PFSK-1 (cell line): ENCODE results near the gene NUCB1.

ENCODE experiments used
- FOXP2 ChIP-seq: optimal IDR thresholded peaks from 2 replicates; pipeline ENCODE3; 2011; ENCODE audit warnings: borderline replicate concordance, control low read depth, inconsistent platforms; ENCODE audit not compliant: insufficient read depth; ENCODE audit errors: extremely low read length, extremely low read depth
- POLR2AphosphoS5 ChIP-seq: IDR thresholded peaks from 2 replicates; pipeline ENCODE4 v1.6.1; 2012; ENCODE audit warnings: low read depth, mild to moderate bottlenecking, control low read depth, low read length, moderate library complexity
- REST ChIP-seq, 2 experiments: IDR thresholded peaks; 2 replicates each; pipeline versions ENCODE4 v1.6.1 to v1.8.0; 2011 to 2012; ENCODE audit warnings: low read depth in 2 of 2, low read length in 2 of 2, control low read depth in 1 of 2, inconsistent platforms in 1 of 2, mild to moderate bottlenecking in 1 of 2, moderate library complexity in 1 of 2; ENCODE audit not compliant: insufficient read depth in 1 of 2
- SIN3A ChIP-seq: IDR thresholded peaks from 2 replicates; pipeline ENCODE4 v1.6.1; 2012; ENCODE audit warnings: mild to moderate bottlenecking, low read length, moderate library complexity, borderline replicate concordance; ENCODE audit not compliant: insufficient read depth
- TAF1 ChIP-seq: IDR thresholded peaks from 2 replicates; pipeline ENCODE4 v1.6.1; 2012; ENCODE audit warnings: low read length, control low read depth, borderline replicate concordance; ENCODE audit not compliant: insufficient read depth

NUCB1 gene

GRCh38 chr19:48910803-48911202 lies 10.7 kb downstream of the NUCB1 start:
- TF ChIP-seq SIN3A = no peak
- no peak for TF ChIP-seq FOXP2
- TF ChIP-seq POLR2AphosphoS5 = no peak
- no peak for TF ChIP-seq TAF1
- no peak for TF ChIP-seq REST (IDR thresholded peaks at IDR 0.05; ENCODE audit: insufficient read depth in 1 of 2, low read depth in 2 of 2, low read length in 2 of 2)

GRCh38 chr19:48913114-48913889 lies 13.2 kb downstream of the NUCB1 start:
- TF ChIP-seq REST (IDR thresholded peaks at IDR 0.05; ENCODE audit: insufficient read depth in 1 of 2, low read depth in 2 of 2, low read length in 2 of 2) (no peak), TAF1 (no peak), SIN3A (no peak), POLR2AphosphoS5 (no peak), FOXP2 (no peak)

GRCh38 chr19:48914181-48914580 lies 14.1 kb downstream of the NUCB1 start:
- TF ChIP-seq TAF1 = no peak
- no peak for TF ChIP-seq SIN3A
- TF ChIP-seq POLR2AphosphoS5 = no peak
- no peak for TF ChIP-seq FOXP2
- no peak for TF ChIP-seq REST (IDR thresholded peaks at IDR 0.05; ENCODE audit: insufficient read depth in 1 of 2, low read depth in 2 of 2, low read length in 2 of 2)

GRCh38 chr19:48915757-48916156 lies 15.6 kb downstream of the NUCB1 start:
- no peak for TF ChIP-seq TAF1
- TF ChIP-seq REST (IDR thresholded peaks at IDR 0.05; ENCODE audit: insufficient read depth in 1 of 2, low read depth in 2 of 2, low read length in 2 of 2) = no peak

GRCh38 chr19:48918071-48918470 lies 18.0 kb downstream of the NUCB1 start:
- TF ChIP-seq FOXP2 (no peak), POLR2AphosphoS5 (no peak), SIN3A (no peak), REST (IDR thresholded peaks at IDR 0.05; ENCODE audit: insufficient read depth in 1 of 2, low read depth in 2 of 2, low read length in 2 of 2) (no peak), TAF1 (no peak)
